HepG2 (cell line): ENCODE measurements around the gene MYO10. TPM values are rescaled to one million over a fixed set of nuclear protein-coding genes. Genes with fewer than 3 reads are reported as not detected.

Experiments
- ATAC-seq: fragments of 200-7000 bp; cut with Tn5 transposase; 3 replicates; pipeline ENCODE4 v1.9.1; 2020; ENCODE audit warnings: mild to moderate bottlenecking, moderate library complexity
- BruUV-seq: library from RNA; stranded (reverse); fragments of 400-500 nt; replicated peaks from 2 replicates; lab custom pipeline; 2021; lab: Mats Ljungman, UMichigan
- CTCF ChIA-PET: fragments of 300-600 bp; formaldehyde crosslinking; extraction: SDS; loops from one replicate; lab custom pipeline; 2021; ENCODE audit warnings: low total read pairs, inconsistent platforms, low intra/inter-chr PET ratio; lab: Yijun Ruan, JAX
- POLR2A ChIA-PET: fragments of 350-600 bp; sonication (Branson Sonifier 250); formaldehyde crosslinking; loops from one replicate; lab custom pipeline; 2020; ENCODE audit warnings: antibody characterized with exemption, inconsistent platforms; lab: Yijun Ruan, JAX
- DNase-seq: peaks from one replicate; pipeline ENCODE4 v3.0.0-alpha.2; 2015; ENCODE audit warnings: low spot score
- FAIRE-seq: peaks from 3 replicates; lab custom pipeline; 2011; peaks lifted over from hg19 to GRCh38; lab: Jason Lieb, UNC
- H2AFZ ChIP-seq: one replicate; pipeline ENCODE4 v1.6.1; 2011; ENCODE audit warnings: low read length, inconsistent platforms
- H3K27ac ChIP-seq: fragments of 300-600 bp; 3 replicates; pipeline ENCODE4 v1.8.0; 2011; ENCODE audit warnings: mixed run types, mild to moderate bottlenecking, mixed read lengths, low read length, inconsistent platforms; ENCODE audit not compliant: insufficient read depth; ENCODE audit errors: extremely low read length
- H3K27me3 ChIP-seq, 2 experiments: fragments of 200-600 bp in 1 of 2; 2 replicates in 1 of 2; 3 replicates in 1 of 2; pipeline versions ENCODE4 v1.6.0 to v1.8.0; 2011; ENCODE audit warnings: low read length in 2 of 2, mild to moderate bottlenecking in 2 of 2, moderate library complexity in 2 of 2, inconsistent platforms in 1 of 2; ENCODE audit not compliant: insufficient read depth in 2 of 2, control insufficient read depth in 1 of 2
- H3K36me3 ChIP-seq, 2 experiments: fragments of 200-600 bp in 1 of 2; replicated peaks in 1 of 2; 2 replicates in 1 of 2; 3 replicates in 1 of 2; pipeline versions ENCODE4 v1.5.1 to v1.8.0; 2011; ENCODE audit warnings: low read length in 2 of 2, inconsistent platforms in 1 of 2; ENCODE audit not compliant: insufficient read depth in 2 of 2, control insufficient read depth in 1 of 2
- H3K4me1 ChIP-seq: 2 replicates; pipeline ENCODE4 v1.5.1; 2012; ENCODE audit warnings: low read length, inconsistent platforms; ENCODE audit not compliant: insufficient read depth
- H3K4me2 ChIP-seq: 2 replicates; pipeline ENCODE4 v1.6.0; 2011; ENCODE audit warnings: low read depth, low read length, inconsistent platforms
- H3K4me3 ChIP-seq, 3 experiments: fragments of 200-600 bp in 1 of 3; sonication (generic), shearing (Covaris generic) in 1 of 3; replicated peaks in 1 of 3; 2 replicates each; pipeline ENCODE4 v1.5.1; 2011 to 2016; ENCODE audit warnings: low read length in 3 of 3, inconsistent platforms in 2 of 3, low read depth in 2 of 3, mild to moderate bottlenecking in 2 of 3, control low read depth in 1 of 3, mixed read lengths in 1 of 3; ENCODE audit not compliant: insufficient read depth in 1 of 3
- H3K79me2 ChIP-seq: one replicate; pipeline ENCODE4 v1.6.1; 2011; ENCODE audit warnings: low read length, inconsistent platforms; ENCODE audit not compliant: insufficient read depth
- H3K9ac ChIP-seq: 2 replicates; pipeline ENCODE4 v1.6.0; 2011; ENCODE audit warnings: mild to moderate bottlenecking, low read depth, low read length, inconsistent platforms; ENCODE audit not compliant: insufficient read depth
- H3K9me3 ChIP-seq: 2 replicates; pipeline ENCODE4 v1.5.1; 2012; ENCODE audit warnings: mild to moderate bottlenecking, low read length
- H4K20me1 ChIP-seq: 2 replicates; pipeline ENCODE4 v1.6.0; 2011; ENCODE audit warnings: inconsistent platforms, mild to moderate bottlenecking, low read length, moderate library complexity; ENCODE audit not compliant: insufficient read depth
- ARNT2 ChIP-seq: sonication (generic); formaldehyde crosslinking; IDR thresholded peaks from 2 replicates; pipeline ENCODE4 v1.8.0; 2022; ENCODE audit warnings: mild to moderate bottlenecking, low read depth, missing genetic modification reagents, moderate library complexity
- TAF1 ChIP-seq: sonication (generic); formaldehyde crosslinking; IDR thresholded peaks from 2 replicates; pipeline ENCODE4 v1.4.0; 2020; ENCODE audit warnings: missing genetic modification reagents
- ZBED4 ChIP-seq: sonication (generic); formaldehyde crosslinking; IDR thresholded peaks from 2 replicates; pipeline ENCODE4 v1.4.0; 2020; ENCODE audit warnings: missing genetic modification reagents, borderline replicate concordance
- ZNF18 ChIP-seq: sonication (generic); formaldehyde crosslinking; IDR thresholded peaks from 2 replicates; pipeline ENCODE4 v1.8.0; 2022; ENCODE audit warnings: mild to moderate bottlenecking, missing genetic modification reagents; ENCODE audit not compliant: insufficient replicate concordance
- ZNF253 ChIP-seq: sonication (generic); formaldehyde crosslinking; IDR thresholded peaks from 2 replicates; pipeline ENCODE4 v1.8.0; 2022; ENCODE audit warnings: mild to moderate bottlenecking, missing genetic modification reagents, borderline replicate concordance
- ZNF766 ChIP-seq: sonication (generic); formaldehyde crosslinking; IDR thresholded peaks from 2 replicates; pipeline ENCODE4 v1.5.0; 2020; ENCODE audit warnings: missing genetic modification reagents, borderline replicate concordance
- WGBS: methylation state at CpG from one replicate; pipeline ENCODE4 v1.1.6; 2017; ENCODE audit warnings: low lambda C conversion rate; 5-methylcytosine and 5-hydroxymethylcytosine counted together
- in situ Hi-C: cut with HindIII; loops from 2 replicates; pipeline ENCODE4 v1.10.0; 2017; ENCODE audit warnings: low pct_unique_long_range_greater_than_20kb; ENCODE audit not compliant: extremely low pct_ligation_motif_present
- intact Hi-C: fragments of 100-400 bp; cut with micrococcal nuclease; formaldehyde crosslinking; loops from one replicate; pipeline ENCODE4 v1.10.0; 2022; ENCODE audit not compliant: unreplicated experiment
- polyA plus RNA-seq, 8 experiments: library from polyadenylated mRNA; depleted of rRNA in 3 of 8; stranded (reverse) in 7 of 8; unstranded in 1 of 8; fragments of >200 nt; fragmentation: Illumina TruSeq in 4 of 8; extraction: Trizol in 4 of 8; gene quantifications; 2 replicates each; pipeline versions ENCODE4 v1.2.1 to v1.2.3, GENCODE V29; 2011 to 2016; ENCODE audit warnings: low read depth in 4 of 8, missing spikeins in 1 of 8, mixed read lengths in 1 of 8; ENCODE audit not compliant: insufficient read depth in 1 of 8
- total RNA-seq, 5 experiments: library from RNA; depleted of rRNA; stranded (reverse); fragments of >200 nt; fragmentation: Illumina TruSeq; extraction: Trizol; gene quantifications; 2 replicates each; pipeline ENCODE4 v1.2.3, GENCODE V29; 2016; ENCODE audit warnings: low read depth in 1 of 5
- TF ChIP-seq, protein P1 (sequence below): sonication (generic); formaldehyde crosslinking; IDR thresholded peaks from 2 replicates; pipeline ENCODE4 v1.4.0; 2020; ENCODE audit warnings: missing genetic modification reagents

Gene MYO10
- total and polyA plus RNA-seq, 2 of the 13 experiments (the other 11 are each of a cell fraction or from before 2014, with no cell fraction given), result 4.5 to 14.0 TPM

GRCh38 chr5:16867577-16867953 lies 68.5 kb downstream of the MYO10 start:
- H3K79me2 ChIP-seq, result no peaks in the 10 kb centered on the region
- H3K4me2 ChIP-seq, result no peak overlapping the region
- intact Hi-C loops, result no loop called here
- H3K36me3 ChIP-seq, result no peaks in the 10 kb centered on the region
- ATAC-seq, result no peak
- no peak overlapping the region for H3K4me3 ChIP-seq
- no TSS peak for BruUV-seq
- H3K27ac ChIP-seq, result no peak overlapping the region
- ChIA-PET POLR2A (no interaction called here), CTCF (no interaction called here)
- H3K9me3 ChIP-seq, result no peaks in the 10 kb centered on the region
- no peak for FAIRE-seq
- no peaks in the 10 kb centered on the region for H4K20me1 ChIP-seq
- H2AFZ ChIP-seq, result no peak overlapping the region
- WGBS, result 70% methylated on average over 3 of the region's 3 CpGs
- H3K4me1 ChIP-seq, result peaks cover 6% of the 10 kb centered on the region
- DNase-seq, result no peak
- TF ChIP-seq TAF1 (CRISPR knock-in tag), result no peak
- TF ChIP-seq ZBED4 (CRISPR knock-in tag), result no peak
- no peak for TF ChIP-seq ZNF253
- TF ChIP-seq ARNT2 (CRISPR knock-in tag), result no peak
- no peak for TF ChIP-seq ZNF766 (CRISPR knock-in tag)
- TF ChIP-seq ZNF18 (CRISPR knock-in tag), result no peak
- TF ChIP-seq, protein P1, sequence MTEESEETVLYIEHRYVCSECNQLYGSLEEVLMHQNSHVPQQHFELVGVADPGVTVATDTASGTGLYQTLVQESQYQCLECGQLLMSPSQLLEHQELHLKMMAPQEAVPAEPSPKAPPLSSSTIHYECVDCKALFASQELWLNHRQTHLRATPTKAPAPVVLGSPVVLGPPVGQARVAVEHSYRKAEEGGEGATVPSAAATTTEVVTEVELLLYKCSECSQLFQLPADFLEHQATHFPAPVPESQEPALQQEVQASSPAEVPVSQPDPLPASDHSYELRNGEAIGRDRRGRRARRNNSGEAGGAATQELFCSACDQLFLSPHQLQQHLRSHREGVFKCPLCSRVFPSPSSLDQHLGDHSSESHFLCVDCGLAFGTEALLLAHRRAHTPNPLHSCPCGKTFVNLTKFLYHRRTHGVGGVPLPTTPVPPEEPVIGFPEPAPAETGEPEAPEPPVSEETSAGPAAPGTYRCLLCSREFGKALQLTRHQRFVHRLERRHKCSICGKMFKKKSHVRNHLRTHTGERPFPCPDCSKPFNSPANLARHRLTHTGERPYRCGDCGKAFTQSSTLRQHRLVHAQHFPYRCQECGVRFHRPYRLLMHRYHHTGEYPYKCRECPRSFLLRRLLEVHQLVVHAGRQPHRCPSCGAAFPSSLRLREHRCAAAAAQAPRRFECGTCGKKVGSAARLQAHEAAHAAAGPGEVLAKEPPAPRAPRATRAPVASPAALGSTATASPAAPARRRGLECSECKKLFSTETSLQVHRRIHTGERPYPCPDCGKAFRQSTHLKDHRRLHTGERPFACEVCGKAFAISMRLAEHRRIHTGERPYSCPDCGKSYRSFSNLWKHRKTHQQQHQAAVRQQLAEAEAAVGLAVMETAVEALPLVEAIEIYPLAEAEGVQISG (CRISPR knock-in tag), result no peak
- no peaks in the 10 kb centered on the region for H3K27me3 ChIP-seq
- no peak overlapping the region for H3K9ac ChIP-seq
- in situ Hi-C loops, result no loop called here
